IMR-90 (cell line): ENCODE results near the gene RNF145. TPM values are rescaled to one million over a fixed set of nuclear protein-coding genes. Genes with fewer than 3 reads are reported as not detected.

Experiments used
- ATAC-seq: fragments of 200-7000 bp; cut with Tn5 transposase; 2 replicates; pipeline ENCODE4 v1.9.1; 2020; ENCODE audit warnings: low read depth, mild to moderate bottlenecking, moderate library complexity
- BruUV-seq: library from RNA; stranded (reverse); fragments of 400-500 nt; replicated peaks from 2 replicates; lab custom pipeline; 2021; lab: Mats Ljungman, UMichigan
- CTCF ChIA-PET: fragments of 300-600 bp; formaldehyde crosslinking; extraction: SDS; loops from one replicate; lab custom pipeline; 2021; ENCODE audit warnings: antibody characterized with exemption; lab: Yijun Ruan, JAX
- POLR2A ChIA-PET: fragments of 300-600 bp; sonication (Branson Sonifier 250); formaldehyde crosslinking; loops from one replicate; lab custom pipeline; 2022; ENCODE audit warnings: antibody characterized with exemption; ENCODE audit not compliant: unreplicated experiment; lab: Charles Lee
- DNase-seq: peaks from one replicate; pipeline ENCODE4 v3.0.0; 2013
- H2AFZ ChIP-seq: replicated peaks from 2 replicates; pipeline ENCODE3; 2013; ENCODE audit warnings: low read length, mild to moderate bottlenecking; ENCODE audit not compliant: poor library complexity
- H2AK5ac ChIP-seq: 2 replicates; pipeline ENCODE4 v1.6.1; 2013; ENCODE audit warnings: low read depth, low read length, inconsistent platforms
- H2AK9ac ChIP-seq: replicated peaks from 2 replicates; pipeline ENCODE3; 2013; ENCODE audit warnings: mild to moderate bottlenecking, low read depth, low read length, moderate library complexity; ENCODE audit not compliant: poor library complexity
- H2BK120ac ChIP-seq: 2 replicates; pipeline ENCODE4 v1.6.1; 2013; ENCODE audit warnings: low read depth, low read length, inconsistent platforms
- H2BK15ac ChIP-seq: 3 replicates; pipeline ENCODE4 v1.6.1; 2013; ENCODE audit warnings: low read depth, low read length, inconsistent platforms
- H2BK20ac ChIP-seq: 2 replicates; pipeline ENCODE4 v1.6.1; 2013; ENCODE audit warnings: low read depth, mild to moderate bottlenecking, inconsistent platforms, low read length, moderate library complexity
- H2BK5ac ChIP-seq: 2 replicates; pipeline ENCODE4 v1.6.1; 2013; ENCODE audit warnings: mild to moderate bottlenecking, low read depth, low read length, inconsistent platforms; ENCODE audit not compliant: poor library complexity, severe bottlenecking
- H3K14ac ChIP-seq: replicated peaks from 2 replicates; pipeline ENCODE4 v1.6.1; 2013; ENCODE audit warnings: low read depth, low read length, inconsistent platforms
- H3K18ac ChIP-seq: 2 replicates; pipeline ENCODE4 v1.6.1; 2013; ENCODE audit warnings: low read depth, low read length, control low read depth
- H3K23ac ChIP-seq: 2 replicates; pipeline ENCODE4 v1.6.1; 2013; ENCODE audit warnings: low read depth, low read length, inconsistent platforms
- H3K27ac ChIP-seq: 2 replicates; pipeline ENCODE4 v1.5.1; 2013; ENCODE audit warnings: mild to moderate bottlenecking, control low read depth, low read length; ENCODE audit not compliant: insufficient read depth
- H3K27me3 ChIP-seq: 2 replicates; pipeline ENCODE4 v1.6.1; 2013; ENCODE audit warnings: low read length; ENCODE audit not compliant: control insufficient read depth, insufficient read depth
- H3K36me3 ChIP-seq: 2 replicates; pipeline ENCODE4 v1.6.1; 2013; ENCODE audit warnings: low read length, mixed read lengths; ENCODE audit not compliant: control insufficient read depth, insufficient read depth
- H3K4ac ChIP-seq: 2 replicates; pipeline ENCODE4 v1.6.1; 2013; ENCODE audit warnings: low read depth, low read length, inconsistent platforms
- H3K4me1 ChIP-seq: 2 replicates; pipeline ENCODE4 v1.6.1; 2013; ENCODE audit warnings: low read length, mixed read lengths; ENCODE audit not compliant: control insufficient read depth, insufficient read depth
- H3K4me2 ChIP-seq: 2 replicates; pipeline ENCODE4 v1.6.1; 2013; ENCODE audit warnings: low read depth, mild to moderate bottlenecking, control low read depth, low read length, moderate library complexity
- H3K4me3 ChIP-seq: 2 replicates; pipeline ENCODE4 v1.5.1; 2013; ENCODE audit warnings: low read depth, mild to moderate bottlenecking, control low read depth, low read length, moderate library complexity; ENCODE audit not compliant: insufficient read depth
- H3K56ac ChIP-seq: 2 replicates; pipeline ENCODE4 v1.6.1; 2013; ENCODE audit warnings: low read length, inconsistent platforms; ENCODE audit not compliant: insufficient read depth; ENCODE audit errors: extremely low read depth
- H3K79me1 ChIP-seq, 2 experiments: 2 replicates each; pipeline ENCODE4 v1.6.1; 2013; ENCODE audit warnings: low read length in 2 of 2, inconsistent platforms in 1 of 2, low read depth in 1 of 2
- H3K9ac ChIP-seq: 2 replicates; pipeline ENCODE4 v1.6.1; 2013; ENCODE audit warnings: low read depth, low read length, control low read depth
- H3K9me1 ChIP-seq: 2 replicates; pipeline ENCODE4 v1.6.1; 2013; ENCODE audit warnings: low read length, inconsistent platforms; ENCODE audit not compliant: insufficient read depth
- H3K9me3 ChIP-seq: 2 replicates; pipeline ENCODE4 v1.6.1; 2013; ENCODE audit warnings: low read length; ENCODE audit not compliant: control insufficient read depth, insufficient read depth
- H4K20me1 ChIP-seq: 2 replicates; pipeline ENCODE4 v1.6.1; 2013; ENCODE audit warnings: low read length, inconsistent platforms; ENCODE audit not compliant: insufficient read depth
- H4K5ac ChIP-seq: 2 replicates; pipeline ENCODE4 v1.6.1; 2013; ENCODE audit warnings: mild to moderate bottlenecking, low read depth, low read length, control low read depth
- H4K8ac ChIP-seq, 2 experiments: 2 replicates each; pipeline ENCODE4 v1.6.1; 2013; ENCODE audit warnings: low read depth in 2 of 2, low read length in 2 of 2, control low read depth in 1 of 2, inconsistent platforms in 1 of 2
- H4K91ac ChIP-seq: 2 replicates; pipeline ENCODE4 v1.6.1; 2013; ENCODE audit warnings: low read depth, low read length, inconsistent platforms; ENCODE audit not compliant: insufficient read depth
- MAZ ChIP-seq: IDR thresholded peaks from 2 replicates; pipeline ENCODE4 v1.6.1; 2012; ENCODE audit warnings: low read depth, mild to moderate bottlenecking, low read length, improper control_type of control experiment, moderate library complexity, borderline replicate concordance
- RAD21 ChIP-seq: IDR thresholded peaks from 2 replicates; pipeline ENCODE4 v1.6.1; 2012; ENCODE audit warnings: low read length, improper control_type of control experiment
- WGBS, 2 experiments: methylation state at CpG; one replicate each; pipeline versions ENCODE4 v1.1.5 to v1.1.7; 2013; ENCODE audit warnings: missing lambda C conversion rate in 2 of 2; ENCODE audit not compliant: insufficient read length in 1 of 2; ENCODE audit errors: extremely low coverage in 2 of 2; 5-methylcytosine and 5-hydroxymethylcytosine counted together
- dilution Hi-C: fragments of 300-500 bp; cut with HindIII; formaldehyde crosslinking; loops from one replicate; pipeline ENCODE4 v1.14.3; 2018; ENCODE audit warnings: low sequenced_read_pairs; ENCODE audit not compliant: unreplicated experiment
- in situ Hi-C: fragments of 300-500 bp; cut with MboI; formaldehyde crosslinking; loops from 3 replicates; pipeline ENCODE4 v1.14.3; 2019; ENCODE audit warnings: low sequenced_read_pairs, inconsistent platforms, mixed read lengths
- intact Hi-C: fragments of 100-400 bp; cut with micrococcal nuclease; formaldehyde crosslinking; loops from 2 replicates; pipeline ENCODE4 v1.10.0; 2022
- polyA plus RNA-seq, 3 experiments: library from polyadenylated mRNA; depleted of rRNA; stranded (reverse); fragments of >200 nt; gene quantifications; 2 replicates each; pipeline ENCODE4 v1.2.3, GENCODE V29; 2012; ENCODE audit warnings: low replicate concordance in 1 of 3
- total RNA-seq: library from RNA; depleted of rRNA; stranded (reverse); fragments of >200 nt; gene quantifications from 2 replicates; pipeline ENCODE4 v1.2.3, GENCODE V29; 2012

Gene RNF145
- total and polyA plus RNA-seq, 2 of the 4 experiments (the other 2 are of a cell fraction), result 50.0 to 57.0 TPM

GRCh38 chr5:159224471-159224870, 15.1 kb upstream of the RNF145 start:
- Histone ChIP-seq H2BK20ac (no peak overlapping the region), H4K8ac (no peak overlapping the region), H3K56ac (no peak overlapping the region), H2AK5ac (no peak overlapping the region), H3K14ac (no peak overlapping the region), H3K4me1 (no peaks in the 10 kb centered on the region), H3K23ac (no peak overlapping the region), H2BK15ac (no peak overlapping the region), H3K4ac (no peak overlapping the region), H2BK5ac (no peak overlapping the region), H4K91ac (no peak overlapping the region), H2BK120ac (no peak overlapping the region), H3K9ac (no peak overlapping the region), H3K9me1 (no peaks in the 10 kb centered on the region), H3K79me1 (no peaks in the 10 kb centered on the region), H4K20me1 (no peaks in the 10 kb centered on the region), H2AFZ (no peak overlapping the region), H4K5ac (no peak overlapping the region), H3K36me3 (no peaks in the 10 kb centered on the region), H3K4me2 (no peak overlapping the region), H3K27me3 (0 out of 2 replicates have a peak, but pooled peaks cover 1% of the 10 kb centered on the region), H3K18ac (no peak overlapping the region), H3K27ac (no peak overlapping the region), H2AK9ac (no peak overlapping the region), H3K9me3 (no peaks in the 10 kb centered on the region), H3K4me3 (no peak overlapping the region)
- no peak for TF ChIP-seq MAZ
- TF ChIP-seq RAD21, result no peak
- dilution Hi-C loops (no loop called here), intact Hi-C loops (no loop called here), in situ Hi-C loops (no loop called here)
- POLR2A ChIA-PET, result no interaction called here
- CTCF ChIA-PET, result no interaction called here
- DNase-seq (no peak), ATAC-seq (no peak)
- no CpG with 5 or more reads among the region's 2 CpGs for WGBS, 2 experiments
- BruUV-seq, result no TSS peak
